Natural killer cell (primary cell): Measurements from ENCODE around the gene CD164L2. TPM values are rescaled to one million over a fixed set of nuclear protein-coding genes. Genes with fewer than 3 reads are reported as not detected.

Experiments
- ATAC-seq, 3 donors: fragments of 150-1000 bp in 2 of 3; fragments of 200-7000 bp in 1 of 3; cut with Tn5 transposase; 1 replicate in 1 of 3; 2 replicates in 2 of 3; pipeline ENCODE4 v1.10.0; 2021; ENCODE audit warnings: mild to moderate bottlenecking in 2 of 3, moderate library complexity in 2 of 3
- DNase-seq, 2 donors: peaks; one replicate each; pipeline versions ENCODE4 v3.0.0 to v3.0.0-alpha.2; 2013 to 2021; ENCODE audit warnings: mixed read lengths in 1 of 2
- H3K27ac ChIP-seq: one replicate; pipeline ENCODE4 v1.5.1; 2013; ENCODE audit warnings: mild to moderate bottlenecking, low read length
- H3K27me3 ChIP-seq: one replicate; pipeline ENCODE4 v1.6.1; 2013; ENCODE audit warnings: low read length; ENCODE audit not compliant: control insufficient read depth, insufficient read depth
- H3K36me3 ChIP-seq: one replicate; pipeline ENCODE4 v1.6.1; 2013; ENCODE audit warnings: low read length; ENCODE audit not compliant: control insufficient read depth, insufficient read depth
- H3K4me1 ChIP-seq: one replicate; pipeline ENCODE4 v1.6.1; 2013; ENCODE audit warnings: low read length; ENCODE audit not compliant: control insufficient read depth, insufficient read depth
- H3K4me3 ChIP-seq: one replicate; pipeline ENCODE4 v1.5.1; 2013; ENCODE audit warnings: low read length
- H3K9me3 ChIP-seq: one replicate; pipeline ENCODE4 v1.6.1; 2013; ENCODE audit warnings: low read length; ENCODE audit not compliant: control insufficient read depth, insufficient read depth
- H3K27ac Mint-ChIP-seq, 2 donors: one replicate each; pipeline ENCODE4 v1.8.0; 2022; ENCODE audit warnings: mild to moderate bottlenecking in 2 of 2, mixed read lengths in 2 of 2, moderate library complexity in 1 of 2
- H3K27me3 Mint-ChIP-seq, 2 donors: one replicate each; pipeline ENCODE4 v1.8.0; 2022; ENCODE audit warnings: low read depth in 2 of 2, mixed read lengths in 2 of 2
- H3K36me3 Mint-ChIP-seq: one replicate; pipeline ENCODE4 v1.8.0; 2022; ENCODE audit warnings: mixed read lengths
- H3K4me1 Mint-ChIP-seq, 2 donors: one replicate each; pipeline ENCODE4 v1.8.0; 2022; ENCODE audit warnings: mixed read lengths in 2 of 2
- H3K4me3 Mint-ChIP-seq: one replicate; pipeline ENCODE4 v1.8.0; 2022; ENCODE audit warnings: mild to moderate bottlenecking, moderate library complexity, mixed read lengths
- H3K9me3 Mint-ChIP-seq, 2 donors: one replicate each; pipeline ENCODE4 v1.8.0; 2022; ENCODE audit warnings: mixed read lengths in 2 of 2
- CTCF ChIP-seq: fragments of 200-600 bp; IDR thresholded peaks from one replicate; pipeline ENCODE4 v1.8.0; 2022; ENCODE audit warnings: antibody characterized with exemption
- WGBS: methylation state at CpG from one replicate; pipeline ENCODE4 v1.1.7; 2013; ENCODE audit warnings: missing lambda C conversion rate; ENCODE audit not compliant: insufficient coverage; 5-methylcytosine and 5-hydroxymethylcytosine counted together
- intact Hi-C: fragments of 100-400 bp; cut with micrococcal nuclease; formaldehyde crosslinking; loops from one replicate; pipeline ENCODE4 v1.14.2; 2022
- total RNA-seq, 4 donors: library from RNA; stranded (reverse); fragments of 120-200 nt in 1 of 4; gene quantifications; one replicate each; pipeline versions ENCODE4 v1.2.3 to v1.2.4, GENCODE V29; 2013 to 2022

The CD164L2 gene
- total RNA-seq, 3 donors from 2014 or later (not counting 1 experiment from before 2014, with no cell fraction given), result 0.40 TPM; not detected in 2

GRCh38 chr1:27380224-27380623 lies 2.9 kb downstream of the CD164L2 start:
- DNase-seq (no peak), ATAC-seq (no peak)
- WGBS, result 95% methylated on average over 4 of the region's 4 CpGs
- Mint-ChIP-seq H3K27me3 (peaks cover 0 to 7% of the 10 kb centered on the region in 2 donors), H3K9me3 (no peaks in the 10 kb centered on the region), H3K4me1 (no peaks in the 10 kb centered on the region), H3K4me3 (no peak overlapping the region), H3K27ac (no peak overlapping the region), H3K36me3 (no peaks in the 10 kb centered on the region)
- Histone ChIP-seq H3K9me3 (no peaks in the 10 kb centered on the region), H3K36me3 (no peaks in the 10 kb centered on the region), H3K4me3 (no peak overlapping the region), H3K27me3 (no peaks in the 10 kb centered on the region), H3K4me1 (no peaks in the 10 kb centered on the region), H3K27ac (no peak overlapping the region)
- intact Hi-C loops, result no loop called here
- no peak for TF ChIP-seq CTCF

GRCh38 chr1:27379564-27380122 lies 3.5 kb downstream of the CD164L2 start:
- H3K4me1 ChIP-seq, result no peaks in the 10 kb centered on the region
- ATAC-seq (no peak), DNase-seq (no peak)
- H3K36me3 ChIP-seq, result no peaks in the 10 kb centered on the region
- Mint-ChIP-seq H3K27ac (no peak overlapping the region), H3K4me1 (no peaks in the 10 kb centered on the region), H3K9me3 (no peaks in the 10 kb centered on the region), H3K4me3 (no peak overlapping the region), H3K27me3 (peaks cover 0 to 8% of the 10 kb centered on the region in 2 donors), H3K36me3 (no peaks in the 10 kb centered on the region)
- intact Hi-C loops, result no loop called here
- no peaks in the 10 kb centered on the region for H3K9me3 ChIP-seq
- H3K27ac ChIP-seq, result no peak overlapping the region
- H3K27me3 ChIP-seq, result no peaks in the 10 kb centered on the region
- H3K4me3 ChIP-seq, result no peak overlapping the region
- 87% methylated on average over 11 of the region's 11 CpGs for WGBS
- TF ChIP-seq CTCF, result no peak

GRCh38 chr1:27377760-27378495 lies 5.2 kb downstream of the CD164L2 start:
- Mint-ChIP-seq H3K4me1 (no peaks in the 10 kb centered on the region), H3K9me3 (no peaks in the 10 kb centered on the region), H3K4me3 (no peak overlapping the region), H3K27ac (peak overlapping the region in 1 of 2 donors; percentile 23), H3K36me3 (no peaks in the 10 kb centered on the region), H3K27me3 (peaks cover 0 to 8% of the 10 kb centered on the region in 2 donors)
- no peak for ATAC-seq
- H3K27ac ChIP-seq, result no peak overlapping the region
- intact Hi-C loops, result no loop called here
- no peaks in the 10 kb centered on the region for H3K36me3 ChIP-seq
- 91% methylated on average over 11 of the region's 12 CpGs for WGBS
- no peaks in the 10 kb centered on the region for H3K9me3 ChIP-seq
- no peaks in the 10 kb centered on the region for H3K4me1 ChIP-seq
- TF ChIP-seq CTCF, result no peak
- no peak overlapping the region for H3K4me3 ChIP-seq
- no peaks in the 10 kb centered on the region for H3K27me3 ChIP-seq
- no peak for DNase-seq
